HEK293T (cell line): ENCODE measurements around the gene ZNF467.

ENCODE experiments used
- CTCF ChIA-PET: fragments of 350-600 bp; formaldehyde crosslinking; extraction: SDS; loops from one replicate; lab custom pipeline; 2021; ENCODE audit warnings: antibody characterized with exemption, inconsistent platforms; lab: Yijun Ruan, JAX
- POLR2A ChIA-PET: fragments of 350-600 bp; formaldehyde crosslinking; extraction: SDS; loops from one replicate; lab custom pipeline; 2020; ENCODE audit warnings: antibody characterized with exemption, inconsistent platforms; lab: Yijun Ruan, JAX
- DNase-seq: peaks from one replicate; pipeline ENCODE4 v3.0.0; 2012; ENCODE audit warnings: mixed read lengths; ENCODE audit errors: extremely low spot score
- ARNT ChIP-seq: fragments of 450-650 bp; IDR thresholded peaks from 2 replicates; pipeline ENCODE4 v1.6.1; 2017; ENCODE audit warnings: mild to moderate bottlenecking
- BHLHE40 ChIP-seq: fragments of 450-650 bp; IDR thresholded peaks from 2 replicates; pipeline ENCODE4 v1.6.1; 2016; ENCODE audit warnings: mild to moderate bottlenecking, moderate library complexity, borderline replicate concordance
- CTBP1 ChIP-seq: fragments of 450-650 bp; IDR thresholded peaks from 2 replicates; pipeline ENCODE4 v1.6.1; 2016; ENCODE audit warnings: borderline replicate concordance
- ELF4 ChIP-seq: fragments of 450-650 bp; IDR thresholded peaks from 2 replicates; pipeline ENCODE4 v1.6.1; 2017; ENCODE audit warnings: antibody characterized with exemption
- FOXA1 ChIP-seq: fragments of 450-650 bp; IDR thresholded peaks from 2 replicates; pipeline ENCODE4 v1.6.1; 2016; ENCODE audit warnings: mild to moderate bottlenecking
- FOXK2 ChIP-seq: fragments of 450-650 bp; IDR thresholded peaks from 2 replicates; pipeline ENCODE4 v1.6.1; 2016; ENCODE audit warnings: mild to moderate bottlenecking
- FOXM1 ChIP-seq: fragments of 450-650 bp; IDR thresholded peaks from 2 replicates; pipeline ENCODE4 v1.6.1; 2017; ENCODE audit warnings: mild to moderate bottlenecking, borderline replicate concordance
- HDGF ChIP-seq: fragments of 450-650 bp; IDR thresholded peaks from 2 replicates; pipeline ENCODE4 v1.6.1; 2017; ENCODE audit warnings: antibody characterized with exemption, borderline replicate concordance
- L3MBTL2 ChIP-seq: fragments of 450-650 bp; conservative IDR thresholded peaks from 2 replicates; pipeline ENCODE4 v1.6.1; 2016; ENCODE audit warnings: mild to moderate bottlenecking
- LEF1 ChIP-seq: fragments of 450-650 bp; IDR thresholded peaks from 2 replicates; pipeline ENCODE4 v1.6.1; 2017; ENCODE audit warnings: mild to moderate bottlenecking, borderline replicate concordance
- NFRKB ChIP-seq: fragments of 450-650 bp; IDR thresholded peaks from 2 replicates; pipeline ENCODE4 v1.6.1; 2016; ENCODE audit warnings: mild to moderate bottlenecking, moderate library complexity
- SP1 ChIP-seq: fragments of 450-650 bp; IDR thresholded peaks from 2 replicates; pipeline ENCODE4 v1.6.1; 2017
- SUZ12 ChIP-seq: fragments of 450-650 bp; IDR thresholded peaks from 2 replicates; pipeline ENCODE4 v1.6.1; 2016; ENCODE audit warnings: mild to moderate bottlenecking
- TARDBP ChIP-seq: fragments of 450-650 bp; IDR thresholded peaks from 2 replicates; pipeline ENCODE4 v1.6.1; 2016
- ZNF384 ChIP-seq: fragments of 450-650 bp; IDR thresholded peaks from 2 replicates; pipeline ENCODE4 v1.6.1; 2016
- TF ChIP-seq, protein P1 (sequence below): fragments of 450-650 bp; IDR thresholded peaks from 2 replicates; pipeline ENCODE4 v1.6.1; 2016

Gene ZNF467

DNA sequence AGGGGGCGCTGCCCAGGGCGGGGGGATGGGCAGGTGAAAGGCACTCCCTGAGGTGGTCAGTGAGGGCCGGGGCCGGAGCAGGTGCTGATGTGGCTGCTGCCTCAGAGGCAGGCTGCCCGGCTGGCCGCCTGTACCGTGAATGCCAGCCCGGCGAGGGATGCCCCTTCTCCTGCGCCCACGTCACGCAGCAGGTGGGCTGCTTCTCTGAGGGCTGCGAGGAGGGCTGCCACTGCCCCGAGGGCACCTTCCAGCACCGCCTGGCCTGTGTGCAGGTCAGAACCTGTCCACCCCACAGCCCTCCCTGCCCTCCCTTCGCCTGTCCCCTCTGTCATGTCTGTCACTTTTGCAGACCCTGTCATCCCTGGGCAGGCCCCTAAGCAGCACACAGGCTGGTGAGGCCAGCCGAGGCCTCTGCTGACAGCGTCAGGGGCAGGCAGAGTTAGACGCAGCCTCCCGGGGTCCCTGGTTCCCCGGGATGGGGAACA is 42.9 kb upstream of the ZNF467 start:
- DNase-seq = no peak
- TF ChIP-seq ARNT = no peak
- no peak for TF ChIP-seq FOXM1
- no peak for TF ChIP-seq SP1
- no peak for TF ChIP-seq L3MBTL2
- TF ChIP-seq LEF1 = no peak
- TF ChIP-seq, protein P1, sequence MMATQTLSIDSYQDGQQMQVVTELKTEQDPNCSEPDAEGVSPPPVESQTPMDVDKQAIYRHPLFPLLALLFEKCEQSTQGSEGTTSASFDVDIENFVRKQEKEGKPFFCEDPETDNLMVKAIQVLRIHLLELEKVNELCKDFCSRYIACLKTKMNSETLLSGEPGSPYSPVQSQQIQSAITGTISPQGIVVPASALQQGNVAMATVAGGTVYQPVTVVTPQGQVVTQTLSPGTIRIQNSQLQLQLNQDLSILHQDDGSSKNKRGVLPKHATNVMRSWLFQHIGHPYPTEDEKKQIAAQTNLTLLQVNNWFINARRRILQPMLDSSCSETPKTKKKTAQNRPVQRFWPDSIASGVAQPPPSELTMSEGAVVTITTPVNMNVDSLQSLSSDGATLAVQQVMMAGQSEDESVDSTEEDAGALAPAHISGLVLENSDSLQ = no peak
- no peak for TF ChIP-seq FOXA1
- no peak for TF ChIP-seq HDGF
- no peak for TF ChIP-seq ZNF384
- no peak for TF ChIP-seq FOXK2
- no peak for TF ChIP-seq CTBP1
- TF ChIP-seq SUZ12 = no peak
- no peak for TF ChIP-seq TARDBP
- POLR2A ChIA-PET = no interaction called here
- CTCF ChIA-PET = interaction anchor here (1.6 kb wide), 1 partner anchor 8 kb away, joined by 4 read pairs; no protein-coding TSS in a partner anchor

DNA sequence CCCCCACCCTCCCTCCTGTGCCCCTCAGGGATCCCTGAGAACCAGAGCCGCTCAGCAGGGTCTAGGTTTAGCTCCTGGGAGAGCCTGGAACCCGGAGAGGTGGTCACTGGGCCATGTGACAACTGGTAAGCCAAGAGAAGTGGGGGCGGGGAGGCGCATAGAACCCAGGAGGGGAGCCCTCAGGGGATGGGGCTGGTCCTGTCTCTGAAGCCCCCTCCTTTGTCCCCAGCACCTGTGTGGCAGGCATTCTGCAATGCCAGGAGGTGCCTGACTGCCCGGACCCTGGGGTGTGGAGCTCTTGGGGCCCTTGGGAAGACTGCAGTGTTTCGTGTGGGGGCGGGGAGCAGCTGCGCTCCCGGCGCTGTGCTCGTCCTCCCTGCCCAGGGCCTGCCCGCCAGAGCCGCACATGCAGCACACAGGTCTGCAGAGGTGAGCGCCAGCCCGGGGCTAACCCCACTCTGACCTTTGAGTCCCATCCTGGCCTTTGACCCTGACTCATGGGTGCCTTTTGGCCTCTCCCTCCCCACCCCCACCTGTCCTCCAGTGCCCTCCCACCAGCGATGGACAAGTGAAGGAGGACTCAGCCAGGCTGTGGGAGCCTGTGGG is 42.4 kb upstream of the ZNF467 start:
- CTCF ChIA-PET = no interaction called here

DNA sequence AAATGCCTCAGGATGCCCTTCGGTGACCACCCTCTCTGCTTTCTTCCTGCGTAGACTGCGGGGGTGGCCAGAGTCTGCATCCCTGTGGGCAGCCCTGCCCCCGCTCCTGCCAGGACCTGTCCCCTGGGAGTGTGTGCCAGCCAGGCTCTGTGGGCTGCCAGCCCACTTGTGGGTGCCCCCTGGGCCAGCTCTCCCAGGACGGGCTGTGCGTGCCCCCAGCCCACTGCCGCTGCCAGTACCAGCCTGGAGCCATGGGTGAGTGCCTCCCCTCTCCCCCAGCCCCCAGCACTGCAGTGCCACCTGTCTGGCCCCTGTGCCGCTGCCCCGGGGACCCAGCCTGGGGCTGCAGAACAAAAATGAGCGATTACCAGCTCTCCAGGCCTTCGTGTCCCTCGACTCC is 41.7 kb upstream of the ZNF467 start:
- TF ChIP-seq NFRKB (no peak), ARNT (no peak), SP1 (no peak), LEF1 (no peak), L3MBTL2 (no peak), FOXM1 (no peak), TARDBP (no peak), BHLHE40 (no peak), FOXA1 (no peak), CTBP1 (no peak), HDGF (no peak), SUZ12 (no peak), ZNF384 (no peak), FOXK2 (no peak), ELF4 (no peak)
- TF ChIP-seq, protein P1 = no peak
- DNase-seq = no peak
- POLR2A ChIA-PET = interaction anchor here (0.8 kb wide), 1 partner anchor 54 kb away, joined by 3 read pairs; no protein-coding TSS in a partner anchor
- CTCF ChIA-PET = no interaction called here

More for the DNA sequence above, 42.4 kb upstream of the ZNF467 start:
- POLR2A ChIA-PET = interaction anchor here (0.8 kb wide), 1 partner anchor 54 kb away, joined by 3 read pairs; no protein-coding TSS in a partner anchor
- DNase-seq = no peak
- TF ChIP-seq SUZ12 (no peak), ZNF384 (no peak), LEF1 (no peak), L3MBTL2 (no peak), SP1 (no peak), BHLHE40 (no peak), FOXM1 (no peak), ELF4 (no peak), FOXK2 (no peak), ARNT (no peak), FOXA1 (no peak), TARDBP (no peak), HDGF (no peak), NFRKB (no peak), CTBP1 (no peak)
- TF ChIP-seq, protein P1 = no peak

DNA sequence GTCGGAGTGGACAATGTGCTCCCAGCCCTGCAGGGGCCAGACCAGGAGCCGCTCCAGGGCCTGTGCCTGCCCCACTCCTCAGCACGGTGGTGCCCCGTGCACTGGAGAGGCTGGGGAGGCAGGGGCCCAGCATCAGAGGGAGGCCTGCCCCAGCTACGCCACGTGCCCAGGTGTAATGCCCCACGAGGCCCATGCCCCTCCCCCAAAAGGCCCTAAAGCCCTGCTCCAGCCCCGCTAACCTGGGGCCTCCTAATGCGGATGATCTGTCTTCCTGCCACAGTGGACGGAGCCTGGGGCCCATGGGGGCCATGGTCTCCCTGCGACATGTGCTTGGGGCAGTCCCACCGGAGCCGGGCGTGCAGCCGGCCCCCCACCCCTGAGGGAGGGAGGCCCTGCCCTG is 41.1 kb upstream of the ZNF467 start:
- CTCF ChIA-PET = no interaction called here
- TF ChIP-seq CTBP1 = no peak
- DNase-seq = no peak
- POLR2A ChIA-PET = no interaction called here

DNA sequence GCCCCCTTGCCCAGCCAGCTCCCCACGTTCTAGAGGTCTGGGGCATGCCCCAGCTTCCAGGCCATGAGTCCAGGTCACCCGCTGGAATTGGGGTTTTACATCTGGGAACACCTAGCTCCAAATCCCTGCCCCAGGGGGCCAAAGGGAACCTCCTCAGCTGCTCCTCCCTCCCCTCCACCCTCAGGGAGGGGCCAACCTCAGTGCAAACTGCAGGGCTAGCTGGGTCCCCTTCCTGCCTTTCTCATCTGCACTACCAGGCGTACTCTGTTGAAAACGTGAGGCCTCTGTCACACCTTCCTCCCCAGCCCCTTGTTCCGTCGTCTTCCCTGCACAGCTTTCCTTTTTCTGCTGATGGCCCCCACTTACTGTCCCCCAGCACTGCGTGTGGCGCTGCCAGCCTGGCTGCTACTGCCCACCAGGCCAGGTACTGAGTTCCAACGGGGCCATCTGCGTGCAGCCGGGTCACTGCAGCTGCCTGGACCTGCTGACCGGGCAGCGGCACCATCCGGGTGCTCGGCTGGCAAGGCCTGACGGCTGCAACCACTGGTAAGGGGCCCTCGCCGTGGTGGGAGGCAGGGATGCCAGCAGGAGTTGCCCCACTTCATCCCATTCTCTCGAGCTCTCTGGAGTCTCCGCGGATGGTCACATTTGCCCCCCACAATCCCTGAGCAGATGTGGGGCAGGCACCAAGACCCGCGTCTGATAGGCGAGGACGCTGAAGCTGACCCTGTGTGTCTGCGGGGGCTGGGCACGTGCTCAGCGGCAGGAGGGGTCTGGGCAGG is 40.1 kb upstream of the ZNF467 start:
- ChIA-PET CTCF (no interaction called here), POLR2A (no interaction called here)
- TF ChIP-seq HDGF (no peak), SUZ12 (no peak), NFRKB (no peak), ARNT (no peak), FOXK2 (no peak), ZNF384 (no peak), BHLHE40 (no peak), ELF4 (no peak), FOXM1 (no peak), LEF1 (no peak), TARDBP (no peak), CTBP1 (no peak), FOXA1 (no peak), L3MBTL2 (no peak), SP1 (no peak)
- TF ChIP-seq, protein P1 = no peak
- DNase-seq = no peak
